Activated T-helper 9 cell treated with anti-CD3 and anti-CD28 coated beads, Interleukin-2, amount 50 U/mL, for 16 hours (primary cell): Measurements from ENCODE around the gene SLC5A10.

Experiments used
- DNase-seq: peaks from one replicate; pipeline ENCODE4 v3.0.0-alpha.2; 2020; ENCODE audit warnings: low read depth

The SLC5A10 gene

DNA sequence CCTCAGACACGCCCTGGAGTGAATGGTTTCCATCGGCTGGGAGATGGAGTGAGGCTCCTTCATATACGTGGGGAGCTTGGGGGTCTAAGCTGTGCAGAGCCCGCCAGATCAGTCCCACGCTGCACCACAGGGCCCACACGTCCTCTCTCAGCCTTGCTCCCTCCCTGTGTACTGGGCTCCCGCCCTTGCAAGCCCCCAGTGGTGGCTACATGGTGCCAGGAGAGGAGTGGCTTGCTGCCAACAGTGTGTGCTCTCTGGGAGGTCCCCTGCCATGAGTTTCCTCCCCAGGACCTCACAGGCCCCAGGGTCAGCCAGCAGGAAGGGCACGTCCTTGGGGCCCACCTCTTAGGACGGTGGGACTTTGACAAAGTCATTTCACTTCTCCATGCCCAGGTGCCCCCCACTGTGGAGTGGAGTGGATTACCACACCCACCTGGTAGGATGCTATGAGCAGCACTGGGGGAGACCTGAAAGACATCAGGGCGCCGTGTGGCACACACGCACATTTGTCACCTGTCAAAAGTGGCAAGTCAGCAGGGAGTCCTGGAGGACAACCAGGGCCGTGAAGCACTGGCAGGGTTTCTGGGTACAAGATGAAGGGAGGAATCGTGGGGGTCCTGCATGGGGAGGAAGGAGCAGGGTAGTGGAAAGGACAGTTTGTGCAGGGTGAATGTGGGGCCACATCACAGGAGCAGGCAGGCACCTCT is 13.7 kb downstream of the SLC5A10 start:
- no peak for DNase-seq

GRCh38 chr17:18966831-18967624 is 15.1 kb downstream of the SLC5A10 start:
- DNase-seq: no peak

DNA sequence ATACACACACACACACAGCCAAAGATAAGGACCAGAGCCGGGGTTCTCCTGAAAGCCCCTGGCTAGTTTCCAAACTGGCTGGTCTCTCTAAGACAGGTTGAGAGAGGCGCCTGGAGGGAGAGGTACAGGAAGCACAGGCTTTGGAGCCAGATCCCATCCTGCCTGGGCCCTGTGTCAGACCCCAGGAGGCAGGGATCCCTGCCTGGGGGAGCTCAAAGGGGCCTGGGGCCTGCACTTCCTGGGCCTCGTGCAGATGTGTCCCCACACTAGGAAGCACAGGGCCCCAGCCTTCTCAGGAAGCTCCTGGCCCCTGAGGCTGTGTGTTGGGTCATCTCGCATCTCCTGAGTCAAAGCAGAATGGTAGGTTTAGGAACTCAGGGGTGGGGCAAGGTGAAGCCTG is 16.0 kb downstream of the SLC5A10 start:
- DNase-seq: no peak

GRCh38 chr17:18968345-18968744 is 16.4 kb downstream of the SLC5A10 start:
- no peak for DNase-seq

- no peak for DNase-seq
Measured at GRCh38 chr17:18968945-18969887, 17.3 kb downstream of the SLC5A10 start.

DNA sequence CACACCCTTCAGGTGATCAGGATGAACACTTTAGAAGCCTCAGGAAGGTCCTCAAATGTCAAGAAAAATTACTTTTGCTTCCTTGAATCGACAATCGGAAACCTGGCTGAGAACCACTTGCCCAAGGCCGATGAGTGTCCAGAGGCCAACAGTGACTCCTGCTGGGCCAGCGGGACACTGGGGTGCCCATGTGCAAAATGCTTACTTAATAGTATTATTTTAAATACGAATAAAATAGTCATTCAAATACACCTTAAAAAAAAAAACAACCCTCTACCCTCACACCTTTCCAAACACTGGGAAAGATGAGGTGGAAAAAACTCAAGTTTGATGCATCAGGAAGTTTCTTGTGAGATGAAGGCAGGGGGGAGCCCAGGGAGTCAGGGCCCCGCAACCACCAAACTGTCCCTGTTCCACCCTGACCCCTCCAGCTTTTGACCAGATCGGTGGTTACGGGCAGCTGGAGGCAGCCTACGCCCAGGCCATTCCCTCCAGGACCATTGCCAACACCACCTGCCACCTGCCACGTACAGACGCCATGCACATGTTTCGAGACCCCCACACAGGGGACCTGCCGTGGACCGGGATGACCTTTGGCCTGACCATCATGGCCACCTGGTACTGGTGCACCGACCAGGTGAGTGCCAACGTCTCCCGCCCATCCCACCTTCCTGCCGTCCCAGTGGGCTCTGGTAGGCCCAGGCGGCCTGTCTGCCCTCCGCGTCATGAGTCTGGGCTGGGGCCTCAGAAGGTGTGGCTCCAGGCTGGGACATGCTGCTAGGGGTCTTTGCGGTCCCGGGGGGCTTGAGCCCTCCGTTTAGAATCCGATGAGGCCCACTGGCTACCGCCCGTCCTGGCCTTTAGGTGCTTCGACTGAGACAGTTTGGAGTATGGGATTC is 18.9 kb downstream of the SLC5A10 start:
- DNase-seq: no peak

DNA sequence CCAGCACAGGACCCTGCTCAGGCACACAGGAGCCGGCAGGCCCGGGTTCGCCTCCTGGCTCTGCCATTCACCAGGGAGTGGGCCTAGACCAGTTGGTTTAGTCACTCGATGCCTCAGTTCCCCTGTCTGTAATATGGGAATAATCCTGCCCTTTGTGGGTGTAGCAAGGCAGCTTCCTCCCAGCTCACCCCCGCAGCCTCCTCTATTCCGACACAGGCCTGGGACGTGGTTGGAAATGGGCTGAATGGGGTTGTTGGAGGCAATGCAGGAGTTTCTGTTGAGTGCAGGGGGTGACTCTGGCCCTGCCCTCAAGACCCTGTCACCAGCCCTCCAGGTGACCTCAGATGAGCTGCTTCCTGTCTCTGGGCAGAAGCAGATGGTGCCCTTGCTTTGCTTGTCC is 19.8 kb downstream of the SLC5A10 start:
- no peak for DNase-seq

DNA sequence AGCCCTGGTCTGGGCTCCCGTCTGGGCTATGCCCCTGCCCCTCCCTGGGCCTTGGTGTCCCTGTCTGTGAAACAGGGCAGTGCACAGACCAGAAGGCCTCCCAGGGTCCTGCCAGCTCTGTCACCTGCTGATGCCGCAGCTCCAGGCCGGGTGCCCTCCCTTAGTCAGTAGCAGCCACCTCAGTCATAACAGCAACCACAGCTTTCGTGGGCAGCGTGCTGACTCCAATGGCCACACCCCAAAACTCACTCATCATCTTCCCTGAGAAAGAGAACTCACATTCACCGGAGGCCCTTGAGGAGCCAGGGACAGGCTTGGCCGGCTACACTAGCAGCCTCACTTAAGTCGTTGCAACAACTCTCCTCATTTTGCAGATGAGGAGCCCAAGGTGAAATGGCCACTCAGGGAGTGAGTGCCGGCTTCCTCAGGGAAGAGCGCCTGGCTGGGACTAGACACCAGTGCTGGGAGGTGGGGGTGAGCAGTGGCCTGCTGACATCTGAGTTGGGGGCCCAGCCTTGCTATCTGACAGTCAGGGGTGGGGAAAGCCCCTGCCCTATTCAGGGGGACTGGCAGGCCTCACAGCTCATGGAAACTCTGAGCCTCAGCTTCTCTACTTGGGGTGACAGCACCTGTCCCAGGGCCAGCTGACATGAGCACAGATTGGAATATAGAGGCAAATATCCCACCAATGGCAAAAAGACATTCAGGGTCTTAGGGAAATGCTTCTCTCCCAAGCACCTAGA is 22.6 kb downstream of the SLC5A10 start:
- no peak for DNase-seq

DNA sequence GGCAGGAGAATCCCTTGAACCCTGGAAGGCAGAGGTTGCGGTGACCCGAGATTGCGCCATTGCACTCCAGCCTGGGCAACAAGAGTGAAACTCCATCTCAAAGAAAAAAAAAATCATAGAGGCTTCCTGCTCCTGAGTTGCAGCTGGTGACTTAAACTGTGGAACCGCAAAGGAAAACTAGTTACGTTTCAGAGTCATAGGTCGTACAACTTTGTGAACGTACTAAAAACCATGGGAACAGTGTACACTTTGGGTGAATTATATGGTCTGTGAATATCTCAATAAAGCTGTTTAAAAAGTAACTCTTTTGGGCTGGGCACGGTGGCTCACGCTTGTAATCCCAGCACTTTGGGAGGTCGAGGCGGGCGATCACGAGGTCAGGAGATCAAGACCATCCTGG is 23.6 kb downstream of the SLC5A10 start:
- no peak for DNase-seq

DNA sequence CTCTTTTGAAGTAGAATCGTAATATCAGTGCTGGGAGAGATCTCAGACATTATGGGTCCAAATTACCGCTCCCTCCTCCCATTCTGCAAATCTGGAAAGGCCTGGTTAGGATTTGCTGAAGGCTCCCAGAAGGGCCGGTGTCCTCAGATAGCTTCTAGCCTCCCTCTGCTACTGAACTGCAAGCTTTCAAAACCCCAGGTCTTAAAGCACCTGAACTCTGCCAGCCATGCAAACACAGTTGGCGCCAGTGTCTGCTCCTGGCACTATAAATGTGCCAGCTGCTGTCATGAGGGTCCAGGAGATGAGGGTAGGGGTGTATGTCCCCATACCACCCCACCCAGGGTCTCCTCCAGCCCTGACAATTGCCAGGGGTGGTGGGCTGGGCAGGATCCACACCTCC is 24.2 kb downstream of the SLC5A10 start:
- DNase-seq: no peak

GRCh38 chr17:18977021-18977420 is 25.1 kb downstream of the SLC5A10 start:
- DNase-seq: no peak

DNA sequence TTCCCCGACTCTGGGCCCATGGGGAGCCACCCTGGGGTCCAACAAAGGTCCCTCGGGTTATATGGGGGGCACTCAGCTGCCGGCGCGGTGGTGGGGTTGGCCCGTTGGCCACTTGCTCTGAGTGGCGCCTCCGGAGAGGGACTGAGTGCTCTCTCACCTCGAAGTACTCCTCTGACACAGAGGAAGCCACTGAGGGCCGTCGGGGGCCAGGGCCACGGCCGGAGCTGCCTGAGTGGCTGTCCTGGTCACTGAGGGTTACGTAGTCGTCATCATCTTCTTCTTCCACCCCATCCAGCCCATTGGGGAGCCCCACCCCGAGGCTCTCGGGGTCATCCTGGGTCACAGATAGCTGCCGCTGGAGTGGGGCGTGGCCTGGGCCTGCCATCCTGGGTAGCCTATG is 25.7 kb downstream of the SLC5A10 start:
- DNase-seq: no peak

DNA sequence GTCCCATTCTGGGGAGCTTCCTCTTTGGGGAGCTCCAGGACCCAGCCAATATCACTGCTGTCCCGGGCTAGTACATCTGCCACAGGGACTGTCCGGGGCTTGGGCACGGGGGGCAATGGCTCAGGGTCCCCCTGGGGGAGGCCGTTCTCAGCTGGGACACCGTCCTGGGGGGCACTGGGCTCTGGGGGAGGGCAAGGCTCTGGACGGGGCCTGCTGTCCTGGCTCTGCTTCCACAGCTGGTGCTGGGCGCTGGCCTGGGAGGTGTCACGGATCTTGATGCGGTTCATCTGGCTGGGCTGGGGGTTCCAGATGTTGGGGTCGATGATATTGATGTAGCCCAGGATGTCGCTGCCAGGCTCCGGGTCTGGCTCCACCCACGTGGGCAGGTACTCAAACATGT is 26.1 kb downstream of the SLC5A10 start:
- DNase-seq: no peak

DNA sequence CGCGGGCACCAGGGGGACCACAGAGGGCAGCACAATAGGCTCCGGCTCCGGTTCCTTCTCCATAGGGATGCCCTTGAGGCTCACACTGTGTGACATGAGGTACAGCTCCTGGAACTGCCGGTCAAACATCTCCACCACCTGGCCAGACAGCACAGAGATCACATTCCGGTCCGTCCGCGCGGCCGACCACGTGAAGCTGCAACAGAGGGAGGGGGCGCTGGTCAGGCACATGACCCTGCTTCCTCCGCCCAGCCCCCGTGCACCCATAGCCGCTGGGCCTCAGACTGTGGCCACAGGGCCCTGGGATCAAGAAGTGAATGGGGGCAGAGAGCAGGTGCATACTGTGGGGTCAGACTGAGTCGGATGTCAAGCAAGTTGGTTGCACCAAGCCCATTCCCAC is 26.7 kb downstream of the SLC5A10 start:
- DNase-seq: no peak

GRCh38 chr17:18980682-18981334 is 28.8 kb downstream of the SLC5A10 start:
- no peak for DNase-seq

DNA sequence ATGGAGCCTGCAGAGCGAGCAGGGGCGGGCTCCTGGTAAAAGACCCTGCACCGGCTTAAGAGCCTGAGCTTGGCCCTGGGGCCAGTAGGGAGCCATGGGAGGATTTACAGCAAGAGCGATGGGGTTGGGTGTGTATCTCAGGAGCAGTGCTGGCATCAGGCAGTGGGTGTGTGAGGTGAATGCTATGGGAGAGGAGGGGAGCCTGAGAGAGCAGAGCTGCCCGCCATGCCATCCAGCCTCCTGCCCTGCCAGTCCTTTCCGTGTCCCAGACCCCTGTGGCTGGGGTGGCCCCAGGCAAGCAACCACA is 29.3 kb downstream of the SLC5A10 start:
- no peak for DNase-seq

- DNase-seq: no peak
Measured at GRCh38 chr17:18981642-18982424, 29.9 kb downstream of the SLC5A10 start.

- no peak for DNase-seq
Measured at GRCh38 chr17:18984273-18985114, 32.5 kb downstream of the SLC5A10 start.

GRCh38 chr17:18985475-18985874 is 33.5 kb downstream of the SLC5A10 start:
- no peak for DNase-seq
